GM19397 (cell line): Measurements from ENCODE around the gene PCSK5.

ENCODE experiments used
- ATAC-seq: cut with Tn5 transposase; IDR thresholded peaks from one replicate; pipeline ENCODE4 v1.9.1; 2021; ENCODE audit warnings: mild to moderate bottlenecking, moderate library complexity; ENCODE audit not compliant: unreplicated experiment

The PCSK5 gene

DNA sequence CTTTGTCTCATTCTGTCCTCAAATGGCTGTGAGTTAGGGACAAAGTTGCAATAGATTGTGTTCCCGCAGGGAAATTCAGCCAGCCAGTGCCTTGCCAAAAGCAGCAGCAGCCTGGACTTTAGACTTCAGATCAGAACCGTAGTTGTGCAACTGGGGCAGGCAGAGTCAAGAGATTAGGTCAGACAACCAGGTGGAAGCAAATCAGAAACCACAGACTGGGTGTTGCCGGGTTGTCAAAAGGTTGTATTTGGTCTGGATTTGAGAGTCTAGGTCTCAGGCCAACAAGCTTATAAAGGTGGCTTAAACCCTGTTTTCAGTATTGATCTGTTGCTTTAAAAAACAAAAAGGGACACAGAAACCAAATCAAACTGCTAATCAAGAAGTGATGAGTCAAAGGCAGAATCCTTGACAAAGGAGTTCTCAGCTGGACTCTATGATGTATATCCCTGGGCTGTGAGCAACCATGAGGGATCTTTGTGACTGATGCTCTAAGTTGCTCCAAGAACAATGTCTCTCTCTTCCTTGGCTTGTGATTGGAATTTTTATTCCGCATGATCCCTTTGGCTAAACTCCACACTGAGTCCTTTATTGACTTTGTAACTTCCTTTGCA is 482.8 kb downstream of the PCSK5 start:
- ATAC-seq: no peak

DNA sequence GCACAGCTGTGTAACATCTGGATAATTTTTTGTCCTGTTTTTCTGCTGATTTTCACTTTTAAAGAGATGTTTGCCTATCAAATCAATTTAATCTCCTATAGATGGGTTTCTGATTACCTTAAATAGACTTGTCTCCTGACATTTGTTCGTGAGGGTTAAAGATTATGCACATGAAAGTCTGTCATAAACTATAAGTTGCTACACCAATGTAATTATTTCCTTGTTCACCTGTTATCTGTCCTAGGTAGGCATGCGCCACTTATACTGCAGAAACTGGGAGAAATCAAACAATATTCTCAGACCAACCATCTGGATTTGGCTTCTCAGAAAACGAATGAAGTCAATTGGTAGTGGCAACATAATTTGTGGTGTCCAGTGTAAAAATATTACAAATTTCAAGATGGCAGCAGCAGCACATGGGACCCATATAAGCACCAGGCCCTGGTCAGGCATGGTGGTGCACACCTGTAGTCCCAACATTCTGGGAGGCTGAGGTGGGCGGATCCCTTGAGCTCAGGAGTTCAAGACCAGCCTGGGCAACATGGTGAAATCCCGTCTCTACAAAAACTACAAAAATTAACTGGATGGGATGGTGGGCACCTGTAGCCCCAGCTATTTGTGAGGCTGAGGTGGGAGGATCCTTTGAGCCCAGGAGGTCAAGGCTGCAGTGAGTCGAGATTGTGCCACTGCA is 483.5 kb downstream of the PCSK5 start:
- ATAC-seq: no peak

DNA sequence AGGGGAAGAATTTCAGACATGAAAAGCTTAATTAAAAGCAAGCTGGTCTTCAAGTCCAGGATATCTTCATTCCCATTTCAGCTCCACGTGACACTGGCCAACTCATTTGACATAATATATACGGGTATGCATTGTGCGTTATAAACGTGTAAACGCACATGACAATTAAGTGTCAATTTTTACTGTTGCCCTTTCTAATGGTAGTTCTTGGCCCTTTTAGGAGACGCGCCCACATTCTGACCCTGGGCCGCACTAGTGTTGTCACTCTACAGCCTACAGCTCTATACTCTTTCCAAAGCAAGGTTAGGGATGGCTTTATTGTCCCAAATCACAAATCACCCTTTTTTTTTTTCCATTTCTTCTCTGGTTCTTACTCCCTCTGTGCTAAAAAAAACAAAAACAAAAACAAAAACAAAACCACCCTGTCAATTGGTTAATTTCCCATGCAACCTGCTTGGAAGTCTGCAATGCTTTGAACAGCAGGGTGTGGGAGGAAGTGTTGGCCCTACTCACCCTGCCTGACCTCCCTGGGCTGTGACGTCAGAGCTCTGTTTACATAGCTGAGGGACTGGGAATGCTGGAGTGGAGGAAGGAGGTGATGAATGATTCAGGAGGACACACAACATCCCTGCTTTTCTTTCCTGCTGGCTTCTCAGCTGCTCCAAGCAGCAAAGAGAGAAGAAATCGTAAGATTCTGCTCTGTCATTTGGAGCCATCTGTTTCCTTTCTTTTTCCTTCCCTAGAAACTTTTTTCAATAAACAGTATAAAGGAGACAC is 484.5 kb downstream of the PCSK5 start:
- ATAC-seq: no peak

DNA sequence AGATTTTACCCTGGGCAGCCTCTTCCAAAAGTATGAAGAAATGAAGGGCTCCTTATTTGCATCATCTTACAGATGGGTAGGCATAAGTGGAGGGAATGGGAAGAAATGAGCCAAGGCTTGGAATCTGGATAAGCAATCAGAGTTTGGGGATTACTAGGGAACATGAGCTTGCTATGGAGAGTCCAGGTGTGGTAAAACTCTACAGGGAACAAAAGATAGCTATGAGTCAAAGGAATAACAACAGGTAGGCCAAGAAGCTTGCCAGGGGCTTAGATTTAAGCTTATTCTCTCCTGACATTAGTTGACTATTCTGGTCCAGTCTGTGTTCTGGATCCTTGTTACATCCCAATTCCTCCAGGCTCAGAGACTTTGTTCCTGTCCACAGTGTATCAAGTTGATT is 487.3 kb downstream of the PCSK5 start:
- no peak for ATAC-seq

DNA sequence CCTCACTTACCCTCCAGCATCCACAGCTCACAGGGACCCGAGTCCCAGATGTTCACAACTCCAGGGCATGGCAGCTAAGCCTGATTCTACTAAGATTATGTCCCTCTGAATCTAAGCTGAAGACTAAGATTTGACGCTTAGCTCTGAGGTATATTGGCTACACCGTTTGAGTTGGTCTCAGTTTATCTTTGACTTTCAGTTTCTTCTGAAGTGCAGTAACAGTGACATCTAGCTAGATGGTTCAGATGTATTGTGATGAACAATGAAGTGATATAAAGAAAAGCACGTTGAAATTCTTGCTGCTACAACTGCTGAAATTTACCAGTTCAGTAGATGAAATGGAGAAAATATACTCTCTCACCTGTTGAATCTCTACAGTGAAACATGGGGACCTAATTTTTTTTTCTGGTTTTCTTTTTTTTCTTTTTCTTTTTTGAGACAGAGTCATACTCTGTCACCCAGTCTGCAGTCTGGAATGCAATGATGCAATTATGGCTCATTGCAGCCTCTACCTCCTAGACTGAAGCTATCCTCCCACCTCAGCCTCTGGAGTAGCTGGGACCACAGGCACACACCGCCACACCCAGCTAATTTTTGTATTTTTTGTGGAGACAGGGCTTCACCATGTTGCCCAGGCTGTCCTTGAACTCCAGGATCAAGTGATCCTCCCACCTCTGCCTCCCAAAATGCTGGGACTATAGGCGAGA is 488.0 kb downstream of the PCSK5 start:
- ATAC-seq: no peak

DNA sequence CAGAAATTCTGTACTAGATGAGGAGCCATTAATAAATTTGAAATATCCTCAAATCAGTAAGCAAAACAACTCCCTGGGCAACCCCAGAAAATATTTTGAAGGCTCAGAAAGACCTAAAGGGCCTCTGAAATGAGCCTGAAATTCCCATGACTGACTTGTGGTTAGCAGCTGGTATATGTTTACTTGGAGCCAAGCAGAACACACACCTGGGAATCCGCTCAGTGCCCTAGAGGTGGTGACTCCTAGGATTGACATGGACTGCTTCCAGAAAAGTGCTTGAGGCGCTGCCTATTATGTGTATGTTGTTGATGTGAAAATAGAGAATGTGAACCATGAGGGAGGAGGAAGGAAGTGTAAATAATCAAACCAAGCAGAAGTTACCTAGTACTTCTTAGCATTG is 489.0 kb downstream of the PCSK5 start:
- ATAC-seq: no peak

DNA sequence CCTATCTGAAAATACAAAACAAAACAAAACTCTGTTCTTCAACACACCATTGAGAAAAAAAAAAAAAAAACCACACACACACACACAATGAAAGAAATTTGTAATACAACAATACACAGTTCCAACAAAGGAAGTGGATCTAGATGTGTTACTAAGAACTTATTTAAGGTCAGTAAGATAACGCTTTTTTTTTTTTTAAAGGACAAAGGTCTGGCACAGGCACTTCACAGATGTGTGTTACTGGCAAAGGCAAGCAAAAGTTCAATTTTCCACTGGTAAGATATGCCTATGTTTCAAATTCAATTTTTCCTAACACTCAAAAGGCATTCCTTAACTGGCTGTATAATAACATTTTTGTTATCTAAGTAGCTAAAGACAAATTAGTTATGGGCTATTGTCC is 500.2 kb downstream of the PCSK5 start:
- ATAC-seq: no peak

DNA sequence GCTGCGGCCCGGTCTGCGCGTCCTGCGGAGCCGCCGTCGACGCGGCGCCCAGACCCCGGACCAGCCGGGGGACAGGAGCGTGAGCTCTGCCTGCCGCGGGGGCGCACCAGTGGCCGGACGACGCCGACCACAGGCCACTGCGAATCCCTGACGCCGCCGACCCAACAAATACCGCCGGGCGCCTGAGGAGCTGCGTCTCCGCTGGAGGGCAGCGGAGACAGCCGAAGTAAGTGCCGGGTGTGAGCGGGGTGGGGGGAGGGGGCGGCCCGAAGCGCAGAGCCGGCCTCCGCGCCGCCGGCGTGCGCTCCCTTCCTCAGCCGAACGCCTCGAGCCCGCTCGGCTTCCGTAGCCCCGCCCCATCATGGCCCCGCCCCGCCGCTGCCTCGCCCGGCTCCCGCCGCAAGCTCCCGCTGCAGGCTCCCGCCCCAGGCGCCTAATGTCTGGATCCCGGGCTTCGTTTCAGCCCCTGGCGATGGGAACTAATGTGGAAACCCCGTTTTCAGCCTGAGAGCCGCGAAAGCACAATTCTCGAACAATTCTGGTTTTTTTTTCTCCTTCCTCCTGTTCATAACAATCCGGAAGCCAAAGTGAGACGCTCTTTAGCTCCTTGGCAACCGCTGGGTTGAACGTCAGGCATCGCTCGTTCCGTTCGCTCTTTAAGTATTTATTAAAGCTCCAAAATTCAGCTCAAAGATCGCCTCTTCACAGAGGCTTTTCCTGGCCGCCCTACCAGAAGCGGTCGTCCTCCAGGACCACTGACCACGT is 503.9 kb downstream of the PCSK5 start, which contains the start of gene RFK:
RFK (minus strand) TSS at position 232 of the 765 bp plus-strand sequence. CDS start 255 bp downstream, outside the sequence.
- peak; percentile 74 for ATAC-seq

DNA sequence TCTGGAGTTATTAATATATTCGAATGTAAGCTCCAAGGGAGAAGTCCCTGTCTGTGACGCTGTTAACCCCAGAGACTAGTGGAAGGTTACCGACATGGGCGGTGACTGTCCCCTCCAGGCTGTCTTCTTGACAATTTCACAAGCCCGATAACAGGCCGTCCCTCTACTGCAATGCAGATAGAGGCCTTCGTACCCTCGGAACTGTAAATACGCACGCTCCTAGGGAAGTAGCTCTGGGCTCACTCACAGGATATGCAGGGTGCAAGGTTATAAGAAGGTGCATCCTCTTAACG is 504.4 kb downstream of the PCSK5 start:
- ATAC-seq: peak; percentile 31

DNA sequence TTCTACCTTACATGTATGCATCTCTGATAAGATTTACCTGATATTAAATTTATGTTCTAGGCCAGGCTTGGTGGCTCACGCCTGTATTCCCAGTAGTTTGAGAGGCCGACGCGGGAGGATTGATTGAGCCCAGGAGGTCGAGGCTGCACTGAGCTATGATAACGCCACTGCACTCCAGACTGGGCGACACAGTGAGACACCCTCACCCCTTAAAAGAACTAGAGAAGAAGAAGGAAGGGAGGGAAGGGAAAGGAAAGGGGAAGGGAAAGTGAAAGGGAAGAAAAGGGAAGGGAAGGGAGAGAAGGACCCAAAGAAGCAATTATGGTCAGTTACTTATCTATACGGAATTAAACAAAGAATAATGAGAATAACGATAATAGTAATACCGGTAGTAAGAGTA is 504.9 kb downstream of the PCSK5 start:
- ATAC-seq: no peak

DNA sequence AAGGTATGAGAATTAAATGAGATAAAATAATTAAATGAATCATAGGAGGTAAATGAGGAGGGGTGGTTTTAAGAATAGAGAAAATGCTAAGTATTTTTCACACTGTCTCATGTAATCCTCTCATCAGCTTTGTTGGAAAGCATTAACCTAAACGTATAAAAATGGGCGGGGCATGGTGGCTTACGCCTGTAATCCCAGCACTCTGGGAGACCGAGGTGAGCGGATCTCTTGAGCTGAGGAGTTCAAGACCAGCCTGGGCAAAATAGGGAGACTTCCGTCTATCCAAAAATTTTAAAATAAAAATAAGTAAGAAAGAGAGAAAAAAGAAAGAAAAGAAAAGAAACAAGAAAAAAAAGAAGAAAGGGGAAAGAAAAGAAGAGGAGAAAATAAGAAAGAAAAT is 505.7 kb downstream of the PCSK5 start:
- no peak for ATAC-seq

DNA sequence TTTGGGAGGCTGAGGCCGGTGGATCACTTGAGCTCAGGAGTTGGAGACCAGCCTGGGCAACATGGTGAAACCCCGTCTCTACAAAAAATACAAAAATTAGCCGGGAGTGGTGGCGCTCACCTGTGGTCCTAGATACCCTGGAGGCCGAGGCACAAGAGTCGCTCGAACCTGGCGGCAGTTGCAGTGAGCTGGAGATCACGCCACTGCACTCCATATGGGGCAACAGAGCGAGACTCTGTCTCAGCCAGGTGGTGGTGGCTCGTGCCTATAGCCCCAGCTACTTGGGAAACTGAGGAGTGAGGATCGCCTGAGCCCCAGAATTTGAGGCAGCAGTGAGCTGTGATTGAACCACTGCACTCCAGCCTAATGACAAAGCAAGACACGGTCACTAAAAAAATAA is 506.1 kb downstream of the PCSK5 start:
- no peak for ATAC-seq

DNA sequence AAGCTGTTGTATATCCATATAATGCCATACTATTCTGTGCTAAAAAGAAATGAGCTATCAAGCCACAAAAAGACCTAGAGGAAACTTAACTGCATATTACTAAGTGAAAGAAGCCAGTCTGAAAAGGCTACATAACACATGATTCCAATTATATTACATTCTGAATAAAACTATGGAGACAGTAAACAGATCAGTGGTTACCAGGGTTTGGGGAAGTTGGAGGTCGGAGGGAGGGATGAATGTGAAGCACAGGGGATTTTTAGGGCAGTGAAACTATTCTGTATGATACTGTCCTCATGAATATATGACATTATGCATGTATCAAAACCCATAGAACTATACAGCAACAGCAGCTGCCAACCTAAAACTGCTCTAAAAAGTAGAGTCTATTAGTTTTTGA is 509.4 kb downstream of the PCSK5 start:
- no peak for ATAC-seq

DNA sequence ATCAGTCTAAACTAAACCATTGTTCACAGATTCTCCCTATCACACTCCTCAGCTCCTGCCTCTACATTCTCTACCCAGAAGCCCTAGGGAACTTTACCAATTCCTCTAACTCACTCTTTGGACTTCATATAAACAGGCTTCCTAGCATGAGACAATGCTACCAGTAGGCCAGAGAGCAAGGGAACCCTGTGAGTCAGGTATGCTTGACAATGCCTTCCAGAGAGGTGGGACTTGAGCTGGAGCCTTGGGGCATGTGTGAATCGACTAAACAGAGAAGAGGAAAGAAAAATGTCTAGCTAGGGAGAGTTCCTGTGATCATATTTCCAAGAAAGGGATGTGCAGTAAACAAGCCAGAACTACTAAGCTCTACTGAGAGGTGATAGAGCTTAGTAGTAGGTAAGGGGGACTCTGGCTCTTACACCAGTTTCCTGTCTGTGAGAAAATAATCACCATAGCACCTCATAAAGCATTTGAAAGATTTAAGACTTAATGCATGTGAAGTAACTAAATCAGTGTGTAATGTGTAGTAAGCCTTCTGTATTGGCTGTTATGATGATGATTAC is 510.1 kb downstream of the PCSK5 start:
- ATAC-seq: no peak

DNA sequence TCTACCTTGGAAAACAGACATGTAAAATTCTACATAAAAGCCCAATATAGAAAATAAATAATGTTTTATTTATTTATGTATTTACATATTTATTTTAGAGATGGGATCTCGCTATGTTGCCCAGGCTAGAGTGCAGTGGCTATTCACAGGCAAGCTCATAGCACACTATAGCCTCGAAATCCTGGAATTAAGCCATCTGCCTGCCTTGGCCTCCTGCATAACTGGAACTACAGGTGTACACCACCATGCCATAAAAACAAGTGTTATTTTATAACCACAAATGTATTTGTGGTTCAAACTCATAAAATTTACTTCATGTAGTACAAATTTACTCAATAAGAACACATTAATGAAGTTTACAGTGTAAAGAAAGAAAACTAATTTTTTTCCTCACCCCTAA is 510.7 kb downstream of the PCSK5 start:
- no peak for ATAC-seq

DNA sequence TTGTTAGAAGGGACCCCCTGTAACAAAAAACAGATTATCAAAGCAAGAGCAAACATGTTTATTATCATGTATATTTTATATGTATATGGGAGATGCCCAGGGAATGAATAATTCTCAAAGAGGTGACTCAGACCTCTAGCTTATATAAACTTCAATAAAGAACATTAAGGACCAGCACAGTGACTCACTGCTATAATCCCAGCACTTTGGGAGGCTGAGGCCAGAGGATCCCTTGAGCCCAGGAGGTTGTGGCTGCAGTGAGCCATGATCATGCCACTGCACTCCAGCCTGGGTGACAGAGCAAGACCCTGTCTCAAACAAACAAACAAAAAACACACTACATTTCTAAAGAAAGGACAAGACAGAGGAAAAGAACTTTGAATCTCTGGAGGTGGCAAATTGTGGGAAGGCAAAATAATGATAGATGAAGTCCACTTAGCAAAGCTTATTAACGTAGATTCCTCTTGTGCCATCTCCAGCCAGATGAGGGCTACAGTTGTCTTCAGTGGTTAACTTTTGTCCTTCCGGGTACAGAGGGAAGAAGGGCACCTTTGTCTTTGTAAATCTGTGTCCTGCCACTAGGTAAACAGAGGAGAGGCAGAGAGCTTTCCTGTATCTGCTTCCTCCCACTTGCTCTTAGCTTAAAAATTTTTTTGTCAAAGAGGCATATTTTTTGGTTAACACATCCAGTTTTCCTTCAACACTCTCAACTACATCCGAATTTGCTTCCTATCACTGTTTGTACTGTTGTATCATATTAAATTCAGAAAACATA is 511.3 kb downstream of the PCSK5 start:
- no peak for ATAC-seq

DNA sequence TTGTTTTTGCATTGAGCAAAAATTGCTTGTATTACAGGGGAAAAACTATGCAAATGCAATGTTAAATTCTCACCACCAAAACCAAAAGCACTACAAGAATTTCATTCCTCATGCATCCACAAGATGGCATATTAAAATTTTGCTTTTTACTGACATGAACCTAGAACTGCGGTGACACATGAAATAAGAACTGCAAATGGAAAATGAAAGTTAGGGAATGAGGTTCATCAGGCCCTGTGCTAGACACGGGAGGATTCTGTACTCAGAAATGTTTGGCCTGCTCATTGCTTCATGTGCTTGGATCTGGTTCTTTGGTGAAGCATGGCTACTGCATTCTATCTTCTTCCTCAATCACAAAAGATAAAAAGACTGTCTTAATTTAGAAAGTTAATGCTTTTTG is 512.9 kb downstream of the PCSK5 start:
- ATAC-seq: peak; percentile 70

DNA sequence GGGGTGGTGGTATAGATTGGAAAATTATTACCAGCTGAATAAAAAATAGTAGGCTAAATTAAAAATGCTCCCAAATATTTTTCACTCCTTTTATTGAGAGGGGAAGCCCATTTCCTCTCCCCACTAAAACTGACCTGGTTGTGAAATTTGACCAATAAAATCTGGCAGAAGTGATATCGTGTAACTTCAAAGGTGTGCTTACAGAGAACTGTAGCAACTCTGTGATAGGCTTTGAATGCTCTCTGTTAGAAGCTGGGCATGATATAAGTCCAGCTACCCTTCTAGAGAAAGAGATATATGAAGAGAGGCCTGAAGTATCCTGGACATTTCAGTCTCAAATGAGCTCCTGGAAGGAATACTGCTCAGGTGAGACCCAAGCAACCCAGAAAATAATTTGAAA is 513.9 kb downstream of the PCSK5 start:
- ATAC-seq: no peak

DNA sequence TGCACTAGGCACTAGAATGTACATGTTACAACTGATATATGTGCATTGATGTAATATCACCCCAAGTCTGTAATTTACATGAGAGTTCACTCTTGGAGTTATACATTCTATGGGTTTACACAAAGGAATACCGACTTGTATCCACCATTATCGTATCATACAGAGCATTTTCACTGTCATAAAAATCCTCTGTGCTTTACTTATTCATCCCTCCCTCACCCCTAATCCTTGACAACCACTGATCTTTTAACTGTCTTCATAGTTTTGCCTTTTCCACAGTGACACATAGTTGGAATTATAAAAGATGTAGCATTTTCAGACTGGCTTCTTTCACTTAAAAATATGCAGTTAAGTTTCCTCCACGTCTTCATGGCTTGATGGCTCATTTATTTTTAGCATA is 514.9 kb downstream of the PCSK5 start:
- no peak for ATAC-seq

DNA sequence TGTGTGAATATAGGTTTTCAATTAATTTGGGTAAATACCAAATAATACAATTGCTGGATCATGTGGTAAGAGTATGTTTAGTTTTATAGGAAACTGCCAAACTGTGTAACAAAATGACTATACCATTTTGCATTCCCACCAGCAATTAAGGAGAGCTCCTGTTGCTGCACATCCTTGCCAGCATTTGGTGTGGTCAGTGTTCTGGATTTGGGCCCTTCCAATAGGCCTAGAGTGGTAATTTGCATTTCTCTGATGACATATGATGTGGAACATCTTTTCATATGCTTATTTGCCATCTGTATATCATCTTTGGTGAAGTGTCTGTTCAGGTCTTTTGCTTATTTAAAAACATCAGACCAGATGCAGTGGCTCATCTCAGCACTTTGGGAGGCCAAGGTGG is 515.4 kb downstream of the PCSK5 start:
- no peak for ATAC-seq
